HG03066 (cell line): Measurements from ENCODE around the gene STARD4.

Experiments
- ATAC-seq: cut with Tn5 transposase; IDR thresholded peaks from one replicate; pipeline ENCODE4 v1.9.1; 2021; ENCODE audit warnings: low read depth; ENCODE audit not compliant: unreplicated experiment

Gene STARD4

GRCh38 chr5:111478266-111478665 is 34.1 kb downstream of the STARD4 start:
- ATAC-seq = no peak

GRCh38 chr5:111472579-111472978 is 39.8 kb downstream of the STARD4 start:
- no peak for ATAC-seq

- no peak for ATAC-seq
Measured at GRCh38 chr5:111472096-111472495, 40.2 kb downstream of the STARD4 start.

- no peak for ATAC-seq
Measured at GRCh38 chr5:111469903-111470302, 42.4 kb downstream of the STARD4 start.

- no peak for ATAC-seq
Measured at GRCh38 chr5:111469293-111469896, 42.9 kb downstream of the STARD4 start.

GRCh38 chr5:111463311-111463710 is 49.0 kb downstream of the STARD4 start:
- no peak for ATAC-seq

- ATAC-seq = no peak
Measured at GRCh38 chr5:111461934-111462333, 50.4 kb downstream of the STARD4 start.

- ATAC-seq = no peak
Measured at GRCh38 chr5:111461255-111461671, 51.1 kb downstream of the STARD4 start.

- no peak for ATAC-seq
Measured at GRCh38 chr5:111454776-111455175, 57.6 kb downstream of the STARD4 start.

- no peak for ATAC-seq
Measured at GRCh38 chr5:111454198-111454622, 58.1 kb downstream of the STARD4 start.

GRCh38 chr5:111453747-111454146 is 58.6 kb downstream of the STARD4 start:
- ATAC-seq = no peak

- no peak for ATAC-seq
Measured at GRCh38 chr5:111453295-111453694, 59.0 kb downstream of the STARD4 start.

GRCh38 chr5:111447822-111448221 is 64.5 kb downstream of the STARD4 start:
- ATAC-seq = no peak

GRCh38 chr5:111447099-111447498 is 65.2 kb downstream of the STARD4 start:
- ATAC-seq = no peak
